ENCODE data around the gene SLC30A5.
"Not testable (repeated sequence)": the region's sequence is repeated elsewhere in the genome, so short reads cannot be mapped to it uniquely, and the experiment has no call there.

SLC30A5 gene

DNA sequence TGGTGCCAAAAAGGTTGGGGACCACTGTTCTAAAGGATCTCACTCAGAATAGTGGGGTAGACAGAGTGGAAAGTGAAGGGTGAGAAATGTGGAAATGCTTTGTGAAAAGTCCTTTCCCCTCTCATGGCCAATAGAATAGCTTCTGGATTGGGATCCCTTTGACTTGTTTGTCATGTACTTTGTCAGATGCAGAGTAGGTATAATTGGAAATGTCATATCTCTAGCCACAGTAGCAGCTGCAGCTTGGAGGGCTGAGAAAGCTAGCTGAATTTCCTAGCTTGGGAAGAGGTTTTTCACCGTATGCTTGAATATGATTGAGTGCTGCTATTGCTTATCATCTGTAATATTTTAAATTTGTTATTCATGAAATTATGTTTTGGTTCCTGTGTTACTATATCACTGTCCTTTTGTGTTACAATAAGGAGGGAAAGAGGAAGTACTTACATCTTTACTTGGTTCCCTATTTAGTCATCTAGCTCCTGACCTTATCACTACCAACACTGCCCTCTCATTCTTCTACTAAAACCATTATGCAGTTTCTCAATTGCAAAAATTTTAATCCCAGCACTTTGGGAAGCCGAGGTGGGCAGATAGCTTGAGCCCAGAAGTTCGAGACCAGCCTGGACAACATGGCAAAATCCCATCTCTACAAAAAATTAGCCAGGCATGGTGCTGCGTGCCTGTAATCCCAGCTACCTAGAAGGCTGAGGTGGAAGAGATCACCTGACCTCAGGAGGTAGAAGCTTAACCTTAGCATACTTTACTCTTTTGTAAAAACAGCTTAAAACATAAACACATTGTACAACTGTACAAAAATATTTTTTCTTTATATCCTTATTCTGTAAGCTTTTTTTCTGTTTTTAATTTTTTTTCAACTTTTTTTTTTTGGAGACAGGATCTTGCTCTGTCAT lies 12.4 kb downstream of the SLC30A5 start:
- DNase-seq, result no peak

DNA sequence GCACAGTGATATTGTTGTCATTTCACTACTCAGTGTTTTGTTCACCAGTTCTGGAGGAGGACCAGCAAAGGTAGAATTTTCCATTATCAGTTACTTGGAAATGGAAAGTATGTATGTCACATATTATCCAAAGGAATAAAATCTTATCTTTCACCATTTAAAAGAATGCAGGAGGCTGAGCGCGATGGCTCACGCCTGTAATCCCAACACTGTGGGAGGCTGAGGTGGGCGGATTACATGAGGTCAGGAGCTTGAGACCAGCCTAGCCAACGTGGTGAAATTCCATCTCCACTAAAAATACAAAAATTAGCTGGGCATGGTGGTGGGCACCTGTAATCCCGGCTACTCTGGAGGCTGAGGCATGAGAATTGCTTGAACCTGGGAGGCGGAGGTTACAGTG lies 14.6 kb downstream of the SLC30A5 start:
- DNase-seq, result not testable (repeated sequence)

- DNase-seq, result no peak
Observed at GRCh38 chr5:69113851-69114250, 20.0 kb downstream of the SLC30A5 start.

DNA sequence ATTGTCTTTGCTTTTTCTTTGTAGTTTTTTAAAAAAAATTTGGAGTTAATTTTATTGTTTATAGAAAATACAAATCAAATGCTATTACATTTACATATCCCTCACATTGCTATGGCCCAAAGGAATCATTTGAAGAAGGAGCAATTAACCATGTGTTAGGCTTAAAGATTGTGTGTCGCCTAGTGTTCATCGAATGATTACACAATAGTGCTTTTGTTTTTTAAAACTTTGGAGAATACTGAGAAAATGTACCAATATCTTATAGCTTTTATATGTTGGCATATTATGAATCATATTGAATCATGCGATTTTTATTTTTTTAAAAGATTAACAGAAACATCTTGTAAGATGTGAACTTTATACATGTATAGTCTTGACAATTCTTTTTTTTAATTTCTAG lies 21.7 kb downstream of the SLC30A5 start:
- DNase-seq, result no peak

- DNase-seq, result no peak
Observed at GRCh38 chr5:69129413-69129812, 35.6 kb downstream of the SLC30A5 start.

DNA sequence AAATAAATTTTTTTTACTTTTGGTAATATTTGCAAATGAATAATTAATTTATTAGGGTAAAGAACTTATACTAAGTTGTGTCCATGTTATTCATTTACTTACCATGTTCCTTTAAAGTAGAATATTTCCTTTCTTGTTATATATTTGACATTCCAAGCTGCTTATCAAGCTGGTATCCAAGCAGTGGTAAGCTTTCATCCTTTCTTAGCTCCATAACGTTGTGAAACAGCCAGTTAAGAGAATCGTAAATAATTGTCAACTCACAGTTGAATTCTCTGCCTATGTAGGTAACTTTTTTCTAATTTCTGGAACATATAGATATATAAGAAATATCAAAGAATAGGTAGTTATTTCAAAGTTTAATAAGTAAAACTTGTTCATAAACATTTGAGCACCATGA lies 36.4 kb downstream of the SLC30A5 start:
- DNase-seq, result no peak

GRCh38 chr5:69131304-69131703 lies 37.5 kb downstream of the SLC30A5 start:
- no peak for DNase-seq

DNA sequence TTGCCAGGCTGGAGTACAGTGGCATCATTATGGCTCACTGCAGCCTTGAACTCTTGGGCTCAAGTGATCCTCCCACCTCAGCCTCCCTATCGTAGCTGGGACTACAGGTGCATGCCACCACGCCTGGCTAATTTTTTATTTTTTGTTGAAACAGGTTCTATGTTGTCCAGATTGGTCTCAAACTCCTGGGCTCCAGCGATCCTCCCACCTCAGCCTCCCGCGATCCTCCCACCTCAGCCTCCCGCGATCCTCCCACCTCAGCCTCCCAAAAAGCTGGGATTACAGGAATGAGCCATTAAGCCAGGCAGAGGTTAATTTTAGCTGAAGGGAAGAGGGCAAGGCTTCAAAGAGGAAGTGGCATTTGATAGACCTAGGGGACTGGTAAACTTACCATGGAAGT lies 40.3 kb downstream of the SLC30A5 start:
- DNase-seq, result no peak

DNA sequence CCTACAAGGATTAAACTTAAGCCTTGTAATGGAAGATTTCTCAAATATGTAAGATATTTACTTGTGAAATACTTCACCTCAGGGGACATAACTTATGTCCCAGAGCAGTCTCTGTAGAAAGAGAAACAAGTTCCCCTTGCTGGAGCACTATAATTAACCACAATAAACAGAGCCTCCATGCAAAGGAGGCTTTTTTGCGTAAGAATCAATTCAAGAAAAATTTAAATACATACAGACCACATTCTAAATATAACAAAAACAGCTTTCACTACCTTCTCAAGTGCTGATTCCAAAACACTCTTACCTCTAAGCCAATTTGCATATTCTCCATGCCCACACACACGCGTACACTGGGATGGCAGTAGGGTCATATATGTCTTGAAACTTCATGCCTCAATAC lies 42.5 kb downstream of the SLC30A5 start:
- DNase-seq, result no peak

DNA sequence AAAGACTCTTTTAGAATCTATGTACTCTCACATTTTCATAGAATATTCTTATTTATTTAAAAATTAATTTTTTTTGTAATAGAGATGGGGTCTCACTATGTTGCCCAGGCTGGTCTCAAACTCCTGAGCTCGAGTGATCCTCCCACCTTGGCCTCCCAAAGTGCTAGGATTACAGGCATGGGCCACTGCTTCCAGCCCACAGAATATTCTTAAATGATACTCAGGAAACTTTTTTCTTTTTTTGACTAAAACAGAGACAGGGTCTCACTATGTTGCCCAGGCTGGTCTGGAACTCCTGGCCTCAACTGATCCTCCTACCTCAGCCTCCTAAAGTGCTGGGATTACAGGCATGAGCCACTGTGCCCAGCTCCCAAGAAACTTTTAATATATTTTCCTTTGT lies 43.4 kb downstream of the SLC30A5 start:
- not testable (repeated sequence) for DNase-seq

GRCh38 chr5:69137807-69138206 lies 44.0 kb downstream of the SLC30A5 start:
- no peak for DNase-seq

GRCh38 chr5:69138766-69139165 lies 45.0 kb downstream of the SLC30A5 start:
- no peak for DNase-seq

- not testable (repeated sequence) for DNase-seq
Observed at GRCh38 chr5:69140239-69140638, 46.4 kb downstream of the SLC30A5 start.

DNA sequence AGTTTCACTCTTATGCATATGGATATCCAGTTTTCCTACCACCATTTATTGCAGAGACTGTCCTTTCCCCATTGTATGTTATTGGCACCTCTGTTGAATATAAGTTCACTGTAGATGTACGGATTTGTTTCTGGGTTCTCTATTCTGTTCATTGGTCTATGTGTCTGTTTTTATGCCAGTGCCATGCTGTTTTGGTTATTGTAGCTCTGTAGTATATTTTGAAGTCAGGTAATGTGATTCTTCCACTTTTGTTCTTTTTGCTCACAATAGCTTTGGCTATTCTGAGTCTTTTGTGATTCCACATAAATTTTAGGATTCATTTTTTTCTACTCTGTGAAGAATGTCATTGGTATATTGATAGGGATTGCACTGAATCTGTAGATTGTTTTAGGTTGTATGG lies 47.0 kb downstream of the SLC30A5 start:
- DNase-seq, result no peak

DNA sequence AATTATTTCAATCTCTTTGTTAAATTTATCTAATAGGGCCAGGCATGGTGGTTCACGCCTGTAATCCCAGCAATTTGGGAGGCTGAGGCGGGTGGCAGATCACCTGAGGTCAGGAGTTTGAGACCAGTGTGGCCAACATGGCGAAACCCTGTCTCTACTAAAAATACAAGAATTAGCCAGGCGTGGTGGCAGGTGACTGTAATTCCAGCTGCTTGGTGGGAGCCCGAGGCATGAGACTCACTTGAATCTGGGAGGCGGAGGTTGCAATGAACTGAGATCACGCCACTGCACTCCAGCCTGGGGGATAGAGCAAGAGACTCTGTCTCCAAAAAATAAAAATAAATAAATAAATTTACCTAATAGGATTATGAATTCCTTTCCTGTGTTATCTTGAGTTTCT lies 54.8 kb downstream of the SLC30A5 start:
- DNase-seq, result not testable (repeated sequence)

- DNase-seq, result no peak
Observed at GRCh38 chr5:69148981-69149675, 55.3 kb downstream of the SLC30A5 start.

GRCh38 chr5:69149676-69150010 lies 55.8 kb downstream of the SLC30A5 start:
- DNase-seq, result no peak

DNA sequence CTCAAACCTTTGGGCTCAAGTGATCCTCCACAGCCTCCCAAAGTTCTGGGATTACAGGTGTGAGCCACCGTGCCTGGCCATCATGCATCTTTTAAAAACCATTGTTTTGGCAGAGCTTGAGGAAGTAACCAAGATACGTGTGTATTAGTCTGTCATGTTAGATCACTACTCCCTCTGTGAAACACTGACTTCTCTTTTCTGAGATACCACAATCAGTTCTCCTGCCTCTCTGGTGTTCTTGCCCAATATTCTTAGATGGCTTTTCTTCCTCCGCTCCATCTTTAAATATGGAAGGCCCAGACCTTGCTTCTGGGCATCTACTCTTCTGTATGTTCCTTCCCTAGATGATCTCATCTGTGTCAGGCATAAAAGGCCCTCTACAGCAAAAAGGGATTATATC lies 58.9 kb downstream of the SLC30A5 start:
- no peak for DNase-seq

GRCh38 chr5:69156456-69156855 lies 62.6 kb downstream of the SLC30A5 start:
- DNase-seq, result no peak

DNA sequence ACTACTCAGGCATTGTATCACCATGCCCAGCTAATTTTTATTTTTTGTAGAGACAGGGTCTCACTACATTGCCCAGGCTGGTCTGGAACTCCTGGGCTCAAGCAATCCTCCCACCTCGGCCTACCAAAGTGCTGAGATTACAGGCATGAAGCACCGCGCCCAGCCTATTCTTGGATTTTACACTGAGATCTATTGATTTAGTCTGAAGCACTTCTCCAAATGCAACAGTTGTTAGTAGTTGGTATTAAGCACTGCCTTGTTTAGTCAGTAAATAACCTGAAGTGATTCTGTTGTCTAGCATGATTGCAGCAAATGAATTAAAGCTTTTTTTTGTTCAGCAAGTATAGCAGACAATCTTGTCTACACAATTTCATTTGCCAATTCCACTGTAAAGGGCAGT lies 64.2 kb downstream of the SLC30A5 start:
- no peak for DNase-seq

DNA sequence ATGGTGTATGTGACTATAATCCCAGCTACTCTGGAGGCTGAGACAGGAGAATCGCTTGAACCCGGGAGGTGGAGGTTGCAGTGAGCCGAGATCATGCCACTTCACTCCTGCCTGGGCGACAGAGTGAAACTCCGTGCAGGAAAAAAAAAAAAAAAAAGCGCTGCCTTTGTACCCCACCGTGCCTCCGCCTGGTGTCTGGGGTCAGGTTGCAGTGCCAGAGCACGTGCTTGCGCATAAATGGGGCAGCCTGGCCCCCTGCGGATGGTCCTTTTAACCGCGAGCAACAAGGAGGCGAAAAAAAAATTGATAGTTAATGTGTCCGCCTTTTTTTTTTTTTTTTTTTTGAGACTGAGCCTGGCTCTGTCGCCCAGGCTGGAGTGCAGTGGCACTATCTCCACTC lies 66.8 kb downstream of the SLC30A5 start:
- no peak for DNase-seq

- peak; percentile 94 to 99 (median 96) for DNase-seq
Observed at GRCh38 chr5:69166686-69167492, 73.1 kb downstream of the SLC30A5 start, which contains the start of gene CCNB1. CCNB1 (plus strand) TSS chr5:69167150; CDS start chr5:69167263, 113 bp downstream.

GRCh38 chr5:69167493-69167855 lies 73.7 kb downstream of the SLC30A5 start:
- no peak for DNase-seq
